Limb (tissue), 2 donors: ENCODE data around the gene SCN2A.
"Not testable (repeated sequence)": the region's sequence is repeated elsewhere in the genome, so short reads cannot be mapped to it uniquely, and the experiment has no call there.

Source experiments
- DNase-seq, 2 donors: peaks; one replicate each; pipeline ENCODE4 v3.0.0-alpha.2; 2016; ENCODE audit errors: extremely low spot score in 2 of 2

Gene SCN2A

DNA sequence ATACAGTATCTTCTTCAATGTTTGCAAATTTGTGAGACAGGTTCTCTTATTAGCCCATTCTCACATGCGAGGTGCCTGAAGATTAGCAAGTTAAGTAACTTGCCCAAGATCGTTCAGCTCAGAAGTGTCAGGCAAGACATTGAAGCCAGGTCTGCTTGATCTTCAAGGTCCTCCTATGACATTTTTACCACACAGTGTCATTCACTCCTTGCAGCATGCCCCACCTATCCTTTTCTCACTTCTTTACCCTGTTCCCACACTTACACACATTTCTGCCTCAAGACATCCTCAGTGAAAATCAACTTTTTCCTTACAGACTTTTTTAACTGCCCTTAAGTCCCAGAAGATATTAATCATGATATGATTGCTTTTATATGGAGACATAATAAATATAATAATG lies 73.8 kb downstream of the SCN2A start:
- no peak for DNase-seq

DNA sequence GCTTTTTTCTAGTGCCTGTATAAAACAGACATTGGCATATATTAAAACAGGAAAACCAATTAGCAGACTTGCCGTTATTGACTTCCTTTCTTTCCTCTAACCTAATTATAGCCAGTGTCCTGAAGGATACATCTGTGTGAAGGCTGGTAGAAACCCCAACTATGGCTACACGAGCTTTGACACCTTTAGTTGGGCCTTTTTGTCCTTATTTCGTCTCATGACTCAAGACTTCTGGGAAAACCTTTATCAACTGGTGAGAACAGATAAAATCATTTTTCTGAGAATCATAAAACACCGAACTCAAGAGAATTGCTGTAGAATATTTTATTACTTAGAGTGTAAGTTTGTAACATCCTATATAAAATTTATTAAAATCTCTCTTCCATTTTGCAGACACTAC lies 74.3 kb downstream of the SCN2A start:
- no peak for DNase-seq

DNA sequence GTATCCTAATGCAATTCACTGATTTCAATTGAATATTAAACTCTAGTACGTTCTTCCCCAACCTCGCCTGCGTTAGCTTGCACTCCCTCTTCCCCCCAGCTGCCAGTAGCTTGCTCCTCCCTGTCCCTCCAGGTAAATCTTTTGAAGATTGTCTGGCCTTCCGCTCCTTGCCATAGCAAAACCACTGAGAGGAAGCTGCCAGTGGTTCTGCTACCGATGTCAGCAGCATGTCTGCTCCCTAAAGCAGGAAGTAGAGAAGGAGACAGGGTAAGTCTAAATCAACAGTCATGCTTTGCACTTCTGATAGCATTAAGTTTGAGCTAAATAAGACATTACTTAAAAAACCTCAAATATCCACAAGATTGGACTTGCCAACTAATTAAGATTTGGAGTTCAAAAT lies 89.1 kb downstream of the SCN2A start:
- DNase-seq, result no peak

DNA sequence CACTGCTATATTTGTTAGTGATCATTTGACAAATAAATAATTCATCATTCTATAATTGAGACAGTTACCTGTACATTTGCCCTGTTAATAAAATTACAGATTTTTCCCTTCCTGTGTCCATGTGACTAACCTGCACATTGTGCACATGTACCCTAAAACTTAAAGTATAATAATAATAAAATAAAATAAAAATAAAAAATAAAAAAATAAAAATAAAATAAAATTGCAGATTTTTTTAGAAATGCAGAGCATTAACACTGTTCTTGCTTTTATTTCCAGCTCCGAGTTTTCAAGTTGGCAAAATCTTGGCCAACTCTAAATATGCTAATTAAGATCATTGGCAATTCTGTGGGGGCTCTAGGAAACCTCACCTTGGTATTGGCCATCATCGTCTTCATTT lies 105.1 kb downstream of the SCN2A start:
- DNase-seq, result not testable (repeated sequence)

DNA sequence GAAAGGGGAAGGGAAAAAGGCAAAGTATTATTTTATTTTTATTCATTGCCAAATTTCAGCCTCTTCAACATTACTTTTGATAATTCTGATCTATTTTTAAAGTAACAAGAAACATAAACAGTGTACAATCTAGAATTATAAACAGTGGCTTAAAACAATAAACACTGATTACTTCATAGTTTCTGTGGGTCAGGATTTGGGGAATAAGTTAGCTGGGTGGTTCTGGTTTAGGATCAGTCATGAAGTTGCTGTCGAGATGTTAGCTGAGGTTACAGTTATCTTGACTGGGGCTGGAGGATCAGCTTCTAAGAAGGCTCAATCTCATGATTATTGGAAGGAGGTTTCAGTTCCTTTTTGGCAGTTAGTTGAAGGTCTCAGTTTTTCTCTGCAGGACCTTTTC lies 109.2 kb downstream of the SCN2A start:
- no peak for DNase-seq

DNA sequence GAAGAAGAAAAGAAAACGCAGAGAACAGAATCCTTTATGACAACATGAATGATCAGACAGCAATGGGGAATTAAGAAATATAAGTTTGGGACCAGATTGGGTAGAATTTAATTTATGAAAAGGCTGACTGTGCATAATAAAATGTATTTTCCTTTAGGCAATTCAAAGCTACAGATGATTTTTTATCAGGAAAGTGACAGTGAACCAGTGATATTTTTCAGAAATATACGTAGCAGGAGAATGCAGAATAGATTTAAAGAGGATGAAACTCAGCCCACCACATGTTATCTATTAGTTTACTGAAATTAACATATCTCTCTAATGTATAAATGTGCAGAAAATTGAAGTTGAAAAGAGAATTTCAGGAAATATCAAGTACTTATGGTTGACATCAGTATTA lies 110.0 kb downstream of the SCN2A start:
- DNase-seq, result no peak

DNA sequence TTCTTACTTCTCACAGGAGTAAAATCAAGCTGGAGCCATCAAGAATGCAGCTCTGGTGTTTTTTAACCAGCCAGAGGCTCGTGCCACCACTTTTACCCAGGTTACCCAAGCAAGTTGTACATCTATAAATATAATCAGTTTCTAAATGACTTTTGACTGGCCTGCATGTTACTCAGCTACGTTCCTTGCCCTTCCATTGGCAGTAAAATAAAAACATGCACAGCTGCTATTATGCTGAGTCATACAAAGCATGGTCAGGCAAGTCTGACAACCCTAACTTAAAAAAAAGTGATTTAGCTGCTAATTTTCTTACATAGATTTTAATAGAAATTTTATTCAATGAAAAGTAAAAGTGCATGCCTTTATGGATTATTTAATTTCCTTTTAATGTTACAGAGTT lies 118.5 kb downstream of the SCN2A start:
- no peak for DNase-seq

DNA sequence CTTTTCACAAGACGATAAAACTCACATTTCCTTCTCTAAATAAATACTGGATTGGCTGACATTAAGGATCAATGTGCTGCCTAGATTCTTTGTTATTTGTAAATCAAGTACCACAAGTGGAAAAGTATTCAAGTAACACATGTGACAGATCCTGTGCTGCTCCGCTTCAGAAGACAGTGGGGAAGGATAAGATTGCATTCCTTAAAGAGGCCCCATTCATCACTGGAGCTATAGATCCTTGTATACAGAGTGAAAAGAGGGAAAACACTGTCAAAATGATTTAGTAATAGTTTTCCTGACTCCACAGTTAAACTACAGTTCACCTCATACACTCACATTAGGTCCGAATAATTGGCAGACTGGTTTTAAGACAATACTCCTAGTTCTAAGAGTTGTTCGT lies 122.3 kb downstream of the SCN2A start:
- no peak for DNase-seq

DNA sequence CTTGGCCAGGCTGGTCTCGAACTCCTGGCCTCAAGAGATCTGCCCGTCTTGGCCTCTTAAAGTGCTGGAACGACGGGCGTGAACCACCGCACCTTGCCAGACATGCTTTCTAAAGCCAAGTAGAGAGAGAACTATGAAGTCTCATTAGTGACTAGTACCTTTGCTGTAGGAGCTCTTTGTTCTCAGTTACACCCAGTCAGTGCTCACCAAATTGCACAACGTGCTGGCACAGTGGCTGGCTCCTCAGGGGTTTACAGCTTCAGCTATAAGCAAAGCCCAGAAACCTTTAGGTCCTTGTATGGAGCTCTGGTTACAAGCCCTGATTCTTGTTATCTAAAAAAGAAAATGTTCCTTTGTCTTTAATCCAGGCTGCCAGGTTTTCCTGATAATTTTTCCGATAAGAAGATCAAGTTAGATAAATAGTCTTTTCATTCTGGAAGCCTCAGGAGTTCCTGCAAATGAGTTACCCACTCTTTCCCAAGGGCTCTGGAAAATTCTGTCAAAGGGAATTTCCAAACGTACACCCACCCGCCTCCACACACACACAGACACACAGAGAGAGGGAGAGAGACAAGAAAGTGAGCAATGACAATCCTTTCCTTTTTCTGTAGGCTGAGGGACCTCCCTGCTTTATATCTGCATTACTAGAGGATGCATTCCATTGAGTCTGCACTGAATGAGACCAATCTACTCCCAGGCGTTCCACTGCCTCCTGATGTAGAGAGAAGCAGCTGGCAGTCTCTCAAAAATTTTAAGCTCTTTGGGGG lies 130.1 kb downstream of the SCN2A start:
- no peak for DNase-seq

DNA sequence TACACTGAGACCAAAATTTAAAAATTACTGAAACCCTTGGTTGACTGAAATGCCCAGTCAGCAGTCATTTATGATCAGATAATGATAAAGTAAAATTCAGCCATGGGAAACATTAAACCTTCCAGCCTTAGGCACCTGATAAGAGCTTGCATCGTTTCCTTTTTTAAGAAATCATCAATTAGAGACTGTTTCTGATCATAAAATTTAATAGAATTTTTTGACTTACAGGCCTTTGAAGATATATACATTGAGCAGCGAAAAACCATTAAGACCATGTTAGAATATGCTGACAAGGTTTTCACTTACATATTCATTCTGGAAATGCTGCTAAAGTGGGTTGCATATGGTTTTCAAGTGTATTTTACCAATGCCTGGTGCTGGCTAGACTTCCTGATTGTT lies 130.7 kb downstream of the SCN2A start:
- no peak for DNase-seq

DNA sequence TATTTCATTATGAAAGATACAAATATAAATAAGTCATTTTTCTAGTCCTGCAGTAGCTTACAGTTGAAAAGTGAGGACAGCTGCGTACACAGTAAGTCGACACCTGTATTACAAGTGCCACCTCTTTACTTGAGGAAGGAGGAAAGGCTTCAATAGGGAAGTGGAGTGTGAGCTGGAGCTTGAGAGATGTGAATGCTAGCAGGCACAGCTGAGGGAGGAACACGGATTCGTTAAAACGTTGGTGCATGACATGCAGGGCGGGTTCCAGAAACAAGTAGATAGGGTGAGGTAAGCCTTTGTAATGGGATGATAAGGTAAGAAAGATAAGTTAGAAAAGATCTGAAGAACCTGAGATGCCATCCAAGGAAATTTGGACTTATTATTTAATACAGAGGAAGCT lies 132.1 kb downstream of the SCN2A start:
- no peak for DNase-seq

DNA sequence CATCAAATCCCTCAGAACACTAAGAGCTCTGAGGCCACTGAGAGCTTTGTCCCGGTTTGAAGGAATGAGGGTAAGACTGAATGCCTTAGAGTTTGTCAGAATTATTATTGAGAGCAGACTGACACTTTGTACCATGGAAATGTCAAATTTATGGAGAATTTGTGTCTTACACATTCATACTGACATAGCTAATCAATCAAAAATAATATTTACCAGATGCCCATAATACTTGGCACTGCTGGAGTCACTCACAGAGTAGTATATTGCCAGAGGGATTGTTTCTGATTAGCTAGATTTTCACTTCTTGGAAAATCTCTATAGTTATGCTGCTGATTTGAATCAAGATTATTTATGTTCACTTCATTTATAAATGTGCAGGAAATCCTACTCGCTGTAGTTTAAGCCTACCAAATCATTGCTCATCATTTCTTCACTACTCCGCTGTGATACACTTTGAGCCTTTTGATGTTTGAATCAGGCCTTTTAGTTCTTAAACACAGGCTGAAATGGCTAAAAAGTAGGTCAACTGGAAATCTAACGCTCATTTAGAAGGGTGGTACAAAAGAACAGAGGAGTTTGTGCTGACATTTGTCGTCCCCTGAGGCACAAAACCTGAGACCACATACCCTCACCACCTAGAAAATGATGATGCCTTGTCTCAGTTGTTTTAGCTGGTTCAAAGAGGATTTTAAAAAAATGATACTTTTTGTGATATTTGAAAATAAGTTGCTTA lies 134.2 kb downstream of the SCN2A start:
- peak in 1 of 2 donors; percentile 10 for DNase-seq

DNA sequence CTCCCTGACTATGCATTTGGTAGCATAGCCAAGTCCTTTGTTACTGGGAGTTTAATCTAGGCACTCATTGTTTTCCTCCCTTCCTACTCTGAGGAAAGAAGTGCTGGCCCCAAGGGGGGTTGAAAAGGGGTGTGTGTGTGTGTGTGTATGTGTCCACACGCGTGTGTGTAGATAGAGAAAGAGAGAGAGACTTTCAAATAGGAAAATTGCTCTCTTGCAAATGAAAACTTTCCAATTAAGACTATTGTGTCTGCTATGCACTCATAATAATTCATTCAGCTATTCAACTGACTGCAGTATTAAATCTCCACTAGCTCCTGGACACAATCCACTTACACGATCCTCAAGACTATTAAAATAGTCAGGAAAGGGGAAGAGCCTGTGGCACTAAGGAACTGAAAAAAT lies 137.4 kb downstream of the SCN2A start:
- DNase-seq, result no peak

DNA sequence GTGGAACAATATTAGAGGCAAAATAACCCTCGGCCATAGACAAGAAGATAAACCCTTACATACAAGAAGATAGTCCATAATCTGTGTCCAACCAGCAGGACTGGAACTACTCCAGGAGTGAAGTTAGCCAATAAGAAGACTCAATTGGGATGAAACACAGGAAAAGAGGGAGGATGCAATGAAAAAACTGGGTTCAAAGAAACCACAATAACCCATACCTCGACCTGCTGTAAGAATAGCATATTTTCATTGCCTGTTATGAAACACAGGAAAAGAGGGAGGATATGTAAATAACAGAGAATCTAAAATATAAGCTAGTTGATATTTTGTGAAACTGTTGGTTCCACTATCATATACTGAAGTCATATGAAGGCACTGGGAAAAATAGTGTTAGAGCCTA lies 143.1 kb downstream of the SCN2A start:
- DNase-seq, result no peak

DNA sequence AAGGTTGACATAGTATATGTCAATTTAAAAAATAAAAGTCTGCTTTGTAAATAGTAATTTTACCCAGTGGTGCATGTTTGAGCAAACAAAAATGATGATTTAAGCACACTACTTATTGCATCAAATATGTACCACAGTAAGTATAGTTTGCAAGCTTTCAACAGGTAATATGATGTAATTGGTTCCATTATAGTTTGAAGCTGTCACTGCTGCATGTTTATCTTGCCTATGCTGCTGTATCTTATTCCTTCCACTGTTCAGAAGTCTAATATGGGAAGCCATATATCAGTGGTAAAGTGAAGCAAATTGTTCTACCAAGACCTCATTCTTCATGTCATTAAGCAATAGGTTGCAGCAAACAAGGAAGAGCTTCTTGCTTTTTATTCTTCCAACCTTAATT lies 151.7 kb downstream of the SCN2A start:
- DNase-seq, result no peak

DNA sequence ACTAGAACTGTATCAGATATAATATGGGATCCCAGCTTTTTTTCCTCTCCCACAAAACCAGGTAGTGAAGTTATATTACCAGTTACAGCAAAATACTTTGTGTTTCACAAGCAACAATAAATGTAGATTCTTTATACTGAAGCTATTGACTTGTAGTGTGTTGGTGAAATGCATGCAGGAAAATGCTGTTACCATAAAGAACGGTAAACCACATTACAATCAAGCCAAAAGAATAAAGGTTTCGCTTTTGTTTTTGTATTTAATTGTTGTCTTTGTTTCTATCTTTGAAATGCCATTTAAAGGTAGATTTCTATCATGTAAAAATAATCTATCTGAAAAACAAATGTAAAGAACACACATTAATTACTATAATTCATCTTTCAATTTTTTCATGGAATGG lies 152.6 kb downstream of the SCN2A start:
- DNase-seq, result no peak

DNA sequence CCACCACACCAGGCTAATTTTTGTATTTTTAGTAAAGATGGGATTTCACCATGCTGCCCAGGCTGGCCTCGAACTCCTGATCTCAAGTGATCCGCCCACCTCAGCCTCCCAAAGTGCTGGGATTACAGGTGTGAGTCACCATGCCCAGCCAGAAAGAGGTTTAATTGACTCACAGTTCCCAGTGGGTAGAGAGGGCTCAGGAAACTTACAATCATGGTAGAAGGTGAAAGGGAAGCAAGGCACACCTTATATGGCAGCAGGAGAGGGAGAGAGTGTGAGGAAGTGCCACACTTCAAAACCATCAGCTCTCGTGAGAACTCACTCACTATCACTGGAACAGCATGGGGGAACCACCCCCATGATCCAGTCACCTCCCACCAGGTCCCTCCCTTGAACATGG lies 159.4 kb downstream of the SCN2A start:
- not testable (repeated sequence) for DNase-seq

DNA sequence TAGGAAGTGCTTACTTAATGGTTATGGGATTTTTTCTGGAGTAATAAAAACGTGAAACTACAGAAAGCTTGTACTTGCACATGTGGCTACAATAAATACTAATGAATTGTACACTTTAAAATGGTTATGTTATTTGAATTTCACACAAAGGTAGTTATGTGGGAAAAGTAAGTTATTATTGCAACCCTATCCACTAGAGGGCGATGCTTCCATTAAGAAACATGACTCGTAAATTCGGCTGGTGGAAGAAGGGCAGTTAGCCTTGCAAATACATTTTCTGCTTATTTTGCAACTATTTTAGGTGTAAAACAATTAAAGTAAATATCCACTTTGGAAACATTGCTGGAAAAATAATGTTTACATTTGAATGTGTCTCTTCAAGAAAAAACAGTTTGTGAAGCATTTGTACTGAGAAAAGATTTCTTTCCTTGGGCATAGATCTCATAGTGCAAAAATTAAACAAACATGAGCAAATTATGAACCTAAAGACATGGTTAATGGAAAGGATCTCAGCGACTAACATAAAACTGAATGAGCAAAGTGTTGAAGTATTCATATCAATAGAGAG lies 162.2 kb downstream of the SCN2A start:
- DNase-seq, result peak in 1 of 2 donors; percentile 85

DNA sequence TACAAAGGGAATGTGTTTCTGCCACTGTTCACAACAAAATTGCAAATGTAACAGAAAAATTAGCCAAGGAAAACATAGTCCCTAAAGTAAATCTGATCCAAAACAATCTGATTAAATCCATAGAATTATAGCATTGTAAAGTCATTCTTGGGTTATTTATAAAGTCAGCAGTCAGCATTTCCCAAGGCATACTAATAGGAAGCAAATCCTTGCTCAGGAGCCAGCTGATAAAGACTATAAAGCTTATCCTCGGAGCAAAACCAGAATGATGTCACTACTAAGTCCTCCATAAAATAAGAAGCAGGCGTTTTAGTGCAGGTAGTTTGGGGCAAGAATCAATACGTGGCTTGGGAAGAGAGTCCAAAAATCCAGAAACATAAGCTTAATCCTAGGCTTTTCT lies 162.9 kb downstream of the SCN2A start:
- DNase-seq, result no peak

DNA sequence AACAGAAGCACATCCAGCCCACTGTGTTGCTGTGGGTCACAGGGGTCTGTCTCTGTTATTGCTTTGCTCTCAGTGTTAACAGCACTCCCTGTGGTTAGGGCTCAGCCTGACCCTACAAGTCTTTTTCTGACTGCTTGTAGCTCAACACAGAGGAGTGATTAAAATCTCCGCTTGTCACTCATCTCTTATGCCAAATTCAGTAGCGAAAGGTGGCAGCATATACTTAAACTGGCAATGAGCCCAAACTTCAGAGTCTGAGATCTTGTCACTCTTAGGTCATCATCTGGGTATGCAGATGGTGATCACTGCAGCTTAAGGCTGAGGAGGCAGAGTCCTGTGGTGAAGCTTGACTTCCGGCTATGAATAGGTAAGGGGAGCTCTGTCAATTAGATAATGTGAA lies 167.0 kb downstream of the SCN2A start:
- DNase-seq, result no peak

DNA sequence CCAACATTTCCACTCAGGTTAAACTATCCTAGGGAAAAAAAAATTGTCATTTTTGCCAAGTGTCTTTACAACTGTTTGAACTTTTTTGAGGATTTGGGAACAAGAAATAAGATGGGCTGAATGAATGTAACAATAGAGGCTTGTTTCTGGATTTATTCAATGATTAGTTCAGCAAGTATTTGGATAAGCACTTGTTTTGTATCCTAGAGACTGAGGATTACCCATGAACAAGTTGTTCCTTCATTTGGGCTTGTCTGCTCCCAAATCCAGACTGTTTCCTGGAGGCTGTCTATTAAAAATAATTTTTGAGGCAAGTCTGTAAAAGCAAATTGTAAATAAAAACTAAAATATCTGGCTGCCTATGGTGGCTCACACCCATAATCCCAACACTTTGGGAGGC lies 168.3 kb downstream of the SCN2A start:
- DNase-seq, result peak in 1 of 2 donors; percentile 23

DNA sequence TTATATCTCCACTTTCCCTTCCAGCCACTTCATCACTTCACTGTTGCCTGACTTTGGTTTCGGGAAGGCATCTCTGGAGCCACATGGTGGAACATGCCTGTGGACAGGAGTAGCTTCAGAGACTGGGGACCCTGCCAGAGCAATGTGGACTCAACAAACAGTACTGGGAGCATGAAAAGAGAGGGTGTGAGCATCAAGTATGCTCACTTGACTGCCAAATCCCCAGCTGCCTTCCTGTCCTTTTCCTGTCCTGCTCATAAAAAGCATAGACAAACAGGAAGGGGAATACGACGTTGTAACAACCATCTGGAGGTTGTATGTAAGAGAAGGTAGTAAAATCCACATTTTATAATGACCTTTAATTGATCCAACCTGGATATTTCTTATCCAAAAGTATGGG lies 169.0 kb downstream of the SCN2A start:
- peak in 1 of 2 donors; percentile 19 for DNase-seq

DNA sequence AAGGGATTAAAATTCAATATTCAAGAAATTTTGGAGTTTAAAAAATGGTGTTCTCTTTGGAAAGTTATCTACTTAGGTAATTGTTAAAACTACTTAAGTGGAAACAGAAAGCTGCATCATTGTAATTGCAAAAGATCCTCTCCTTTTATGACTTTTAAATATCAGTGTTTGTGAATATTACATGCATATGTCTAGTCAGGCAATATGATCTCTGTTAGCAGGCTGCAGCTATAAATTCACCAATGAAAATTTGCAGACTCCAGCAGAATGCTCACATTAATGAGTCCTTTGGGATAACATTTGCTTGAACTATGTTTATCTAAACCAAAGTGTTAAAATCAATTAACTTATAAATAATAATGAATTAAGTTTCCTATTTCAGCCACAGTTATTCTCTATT lies 171.1 kb downstream of the SCN2A start:
- DNase-seq, result peak in 1 of 2 donors; percentile 31
